H1 (cell line): Measurements from ENCODE around the gene GHRHR. TPM values are rescaled to one million over a fixed set of nuclear protein-coding genes. Genes with fewer than 3 reads are reported as not detected.

Experiments used
- CTCF ChIA-PET: fragments of 300-600 bp; sonication (Branson Sonifier 250); formaldehyde crosslinking; loops from one replicate; lab custom pipeline; 2021; ENCODE audit not compliant: partially characterized antibody; lab: Charles Lee
- POLR2A ChIA-PET: fragments of 300-600 bp; sonication (Branson Sonifier 250); formaldehyde crosslinking; loops from one replicate; lab custom pipeline; 2021; ENCODE audit warnings: inconsistent platforms; ENCODE audit not compliant: partially characterized antibody; lab: Charles Lee
- DNase-seq, 2 experiments: peaks; one replicate each; pipeline versions ENCODE4 v3.0.0 to v3.0.0-alpha.2; 2010 to 2022; ENCODE audit warnings: low spot score in 2 of 2, low read depth in 1 of 2, mixed read lengths in 1 of 2
- FAIRE-seq: peaks from 2 replicates; lab custom pipeline; 2011; peaks lifted over from hg19 to GRCh38; lab: Jason Lieb, UNC
- H2AFZ ChIP-seq: 2 replicates; pipeline ENCODE4 v1.8.1; 2012; ENCODE audit warnings: low read length, inconsistent platforms
- H2AK5ac ChIP-seq: 2 replicates; pipeline ENCODE4 v1.6.1; 2013; ENCODE audit warnings: low read depth, low read length
- H2BK120ac ChIP-seq: replicated peaks from 2 replicates; pipeline ENCODE3; 2013; ENCODE audit warnings: low read depth, low read length, inconsistent platforms
- H2BK12ac ChIP-seq: 2 replicates; pipeline ENCODE4 v1.6.1; 2013; ENCODE audit warnings: low read depth, low read length
- H2BK15ac ChIP-seq: 2 replicates; pipeline ENCODE4 v1.6.1; 2013; ENCODE audit warnings: low read length
- H2BK20ac ChIP-seq: 2 replicates; pipeline ENCODE4 v1.6.1; 2013; ENCODE audit warnings: low read length
- H2BK5ac ChIP-seq: 2 replicates; pipeline ENCODE4 v1.6.1; 2013; ENCODE audit warnings: low read depth, low read length
- H3K14ac ChIP-seq: 2 replicates; pipeline ENCODE4 v1.6.1; 2013; ENCODE audit warnings: inconsistent platforms; ENCODE audit not compliant: insufficient read length
- H3K18ac ChIP-seq: 2 replicates; pipeline ENCODE4 v1.6.1; 2013; ENCODE audit warnings: low read length; ENCODE audit errors: extremely low read depth
- H3K23ac ChIP-seq: 2 replicates; pipeline ENCODE4 v1.6.1; 2013; ENCODE audit warnings: inconsistent platforms; ENCODE audit not compliant: insufficient read length
- H3K23me2 ChIP-seq: 2 replicates; pipeline ENCODE4 v1.6.1; 2013; ENCODE audit warnings: low read depth, low read length
- H3K27ac ChIP-seq: 2 replicates; pipeline ENCODE4 v1.6.1; 2011; ENCODE audit warnings: low read depth, low read length, inconsistent platforms
- H3K27me3 ChIP-seq, 4 experiments: replicated peaks in 1 of 4; 1 replicate in 1 of 4; 2 replicates in 3 of 4; pipeline versions ENCODE4 v1.6.1 to v1.8.1; 2011 to 2013; ENCODE audit warnings: low read length in 3 of 4, mild to moderate bottlenecking in 3 of 4, inconsistent platforms in 2 of 4, mixed read lengths in 2 of 4, moderate library complexity in 1 of 4; ENCODE audit not compliant: control insufficient read depth in 3 of 4, insufficient read depth in 3 of 4; ENCODE audit errors: extremely low read depth in 1 of 4
- H3K36me3 ChIP-seq, 4 experiments: 2 replicates each; pipeline versions ENCODE4 v1.6.1 to v1.8.1; 2011 to 2013; ENCODE audit warnings: mild to moderate bottlenecking in 4 of 4, low read length in 3 of 4, moderate library complexity in 2 of 4, control low read depth in 1 of 4, inconsistent platforms in 1 of 4; ENCODE audit not compliant: insufficient read depth in 4 of 4, control insufficient read depth in 2 of 4
- H3K4ac ChIP-seq: replicated peaks from 2 replicates; pipeline ENCODE3; 2013; ENCODE audit warnings: low read length, low read depth, mixed read lengths, inconsistent platforms; ENCODE audit not compliant: insufficient read length
- H3K4me1 ChIP-seq, 4 experiments: replicated peaks in 1 of 4; 1 replicate in 1 of 4; 2 replicates in 3 of 4; pipeline versions ENCODE4 v1.6.1 to v1.8.1; 2011 to 2013; ENCODE audit warnings: low read length in 3 of 4, inconsistent platforms in 2 of 4, mixed read lengths in 1 of 4; ENCODE audit not compliant: insufficient read depth in 4 of 4, control insufficient read depth in 3 of 4
- H3K4me2 ChIP-seq, 2 experiments: 2 replicates each; pipeline versions ENCODE4 v1.6.1 to v1.8.1; 2011 to 2013; ENCODE audit warnings: low read depth in 2 of 2, low read length in 2 of 2, control low read depth in 1 of 2, inconsistent platforms in 1 of 2, mild to moderate bottlenecking in 1 of 2; ENCODE audit not compliant: insufficient read depth in 1 of 2
- H3K4me3 ChIP-seq, 4 experiments: fragments of 200-600, 300-600 bp in 1 of 4; sonication (generic), shearing (Covaris generic), sonication (Bioruptor Twin) in 1 of 4; 2 replicates each; pipeline versions ENCODE4 v1.5.1 to v1.8.1; 2011 to 2016; ENCODE audit warnings: low read length in 4 of 4, low read depth in 3 of 4, control low read depth in 2 of 4, inconsistent platforms in 2 of 4, mild to moderate bottlenecking in 2 of 4, mixed read lengths in 1 of 4, moderate library complexity in 1 of 4; ENCODE audit not compliant: insufficient read depth in 2 of 4; ENCODE audit errors: extremely low read depth in 1 of 4
- H3K56ac ChIP-seq: replicated peaks from 2 replicates; pipeline ENCODE3; 2013; ENCODE audit warnings: low read depth, mild to moderate bottlenecking, mixed read lengths, low read length, inconsistent platforms; ENCODE audit not compliant: insufficient read length
- H3K79me1 ChIP-seq: 2 replicates; pipeline ENCODE4 v1.6.1; 2013; ENCODE audit warnings: low read depth, low read length, control low read depth
- H3K79me2 ChIP-seq, 2 experiments: 2 replicates each; pipeline versions ENCODE4 v1.6.1 to v1.8.1; 2012 to 2013; ENCODE audit warnings: low read length in 2 of 2, mild to moderate bottlenecking in 2 of 2, inconsistent platforms in 1 of 2; ENCODE audit not compliant: insufficient read depth in 2 of 2, control insufficient read depth in 1 of 2
- H3K9ac ChIP-seq, 4 experiments: replicated peaks in 1 of 4; 1 replicate in 1 of 4; 2 replicates in 3 of 4; pipeline versions ENCODE4 v1.6.1 to v1.8.1; 2011 to 2013; ENCODE audit warnings: low read depth in 3 of 4, low read length in 3 of 4, control low read depth in 2 of 4, mild to moderate bottlenecking in 2 of 4, moderate library complexity in 2 of 4, inconsistent platforms in 1 of 4; ENCODE audit errors: extremely low read depth in 1 of 4
- H3K9me3 ChIP-seq, 2 experiments: 2 replicates each; pipeline versions ENCODE4 v1.6.1 to v1.8.1; 2012 to 2013; ENCODE audit warnings: mild to moderate bottlenecking in 2 of 2, moderate library complexity in 2 of 2, control low read depth in 1 of 2, inconsistent platforms in 1 of 2, low read depth in 1 of 2, low read length in 1 of 2, mixed read lengths in 1 of 2; ENCODE audit not compliant: insufficient read depth in 2 of 2
- H4K20me1 ChIP-seq, 2 experiments: replicated peaks in 1 of 2; 2 replicates each; pipeline versions ENCODE3 to v1.8.1; 2011 to 2013; ENCODE audit warnings: inconsistent platforms in 2 of 2, low read length in 2 of 2, mild to moderate bottlenecking in 1 of 2; ENCODE audit not compliant: insufficient read depth in 2 of 2, control insufficient read depth in 1 of 2
- H4K5ac ChIP-seq: 2 replicates; pipeline ENCODE4 v1.6.1; 2013; ENCODE audit warnings: low read length, low read depth, mixed read lengths, inconsistent platforms; ENCODE audit not compliant: insufficient read length
- H4K8ac ChIP-seq: 2 replicates; pipeline ENCODE4 v1.8.0; 2013; ENCODE audit warnings: mild to moderate bottlenecking, moderate library complexity, low read length, inconsistent platforms; ENCODE audit not compliant: insufficient read depth; ENCODE audit errors: extremely low read depth
- H4K91ac ChIP-seq: replicated peaks from 2 replicates; pipeline ENCODE3; 2013; ENCODE audit warnings: low read length, mixed read lengths, inconsistent platforms; ENCODE audit not compliant: insufficient read length
- CHD2 ChIP-seq: IDR thresholded peaks from 2 replicates; pipeline ENCODE4 v1.6.1; 2012; ENCODE audit warnings: low read length, improper control_type of control experiment
- EP300 ChIP-seq, 2 experiments: IDR thresholded peaks; 1 replicate in 1 of 2; 2 replicates in 1 of 2; pipeline ENCODE4 v1.6.1; 2011 to 2012; ENCODE audit warnings: low read depth in 2 of 2, low read length in 2 of 2, mild to moderate bottlenecking in 2 of 2, borderline replicate concordance in 1 of 2, inconsistent platforms in 1 of 2, moderate library complexity in 1 of 2
- HDAC2 ChIP-seq, 2 experiments: fragments of 300-600 bp in 1 of 2; sonication (generic) in 1 of 2; IDR thresholded peaks; 2 replicates each; pipeline ENCODE4 v1.6.1; 2011 to 2012; ENCODE audit warnings: low read depth in 2 of 2, low read length in 2 of 2, mild to moderate bottlenecking in 2 of 2, moderate library complexity in 2 of 2, borderline replicate concordance in 1 of 2, inconsistent platforms in 1 of 2
- MAX ChIP-seq: IDR thresholded peaks from 2 replicates; pipeline ENCODE4 v1.6.1; 2012; ENCODE audit warnings: inconsistent platforms
- POLR2A ChIP-seq, 2 experiments: IDR thresholded peaks; 1 replicate in 1 of 2; 2 replicates in 1 of 2; pipeline ENCODE4 v1.6.1; 2011; ENCODE audit warnings: low read depth in 2 of 2, low read length in 2 of 2, mild to moderate bottlenecking in 2 of 2; ENCODE audit errors: control extremely low read depth in 1 of 2
- RAD21 ChIP-seq, 2 experiments: IDR thresholded peaks in 1 of 2; conservative IDR thresholded peaks in 1 of 2; 2 replicates each; pipeline ENCODE4 v1.6.1; 2011; ENCODE audit warnings: low read depth in 2 of 2, low read length in 2 of 2, improper control_type of control experiment in 1 of 2, inconsistent platforms in 1 of 2, mild to moderate bottlenecking in 1 of 2, moderate library complexity in 1 of 2
- RXRA ChIP-seq: IDR thresholded peaks from 2 replicates; pipeline ENCODE4 v1.6.1; 2011; ENCODE audit warnings: low read depth, mild to moderate bottlenecking, low read length, moderate library complexity; ENCODE audit not compliant: insufficient read depth
- SP4 ChIP-seq: IDR thresholded peaks from 2 replicates; pipeline ENCODE4 v1.6.1; 2012; ENCODE audit warnings: low read length, inconsistent platforms
- TAF1 ChIP-seq: IDR thresholded peaks from 2 replicates; pipeline ENCODE4 v1.6.1; 2011; ENCODE audit warnings: mild to moderate bottlenecking, low read depth, low read length
- TBP ChIP-seq: IDR thresholded peaks from 2 replicates; pipeline ENCODE4 v1.6.1; 2011; ENCODE audit warnings: low read depth, low read length, improper control_type of control experiment
- WGBS, 2 experiments: shearing (Covaris generic) in 1 of 2; methylation state at CpG; one replicate each; pipeline versions ENCODE4 v1.1.6 to v1.1.7; 2013 to 2015; ENCODE audit warnings: low lambda C conversion rate in 2 of 2, mixed read lengths in 2 of 2, inconsistent platforms in 1 of 2, low coverage in 1 of 2, missing lambda C conversion rate in 1 of 2; ENCODE audit not compliant: insufficient replicate concordance in 2 of 2, insufficient coverage in 1 of 2, insufficient read length in 1 of 2; ENCODE audit errors: extremely low coverage in 1 of 2, missing lambda C conversion rate in 1 of 2; 5-methylcytosine and 5-hydroxymethylcytosine counted together
- polyA plus RNA-seq, 7 experiments: library from polyadenylated mRNA; depleted of rRNA in 3 of 7; stranded (reverse) in 5 of 7; unstranded in 2 of 7; fragments of >200 nt in 5 of 7; fragments of 200-250 nt in 2 of 7; gene quantifications; 1 replicate in 5 of 7; 2 replicates in 1 of 7; 4 replicates in 1 of 7; pipeline versions ENCODE4 v1.2.1 to v1.2.3, GENCODE V29; 2011 to 2013; ENCODE audit warnings: missing spikeins in 2 of 7, mixed read lengths in 2 of 7
- total RNA-seq: library from RNA; stranded (reverse); fragmentation: NEBNext Ultra II Directional; extraction: Animal tissue kit (Norgen Biotek cat#: 25700); gene quantifications from 2 replicates; pipeline ENCODE4 v1.2.1, GENCODE V29; 2021
- TF ChIP-seq, protein P1 (sequence below): IDR thresholded peaks from 2 replicates; pipeline ENCODE4 v1.6.1; 2011; ENCODE audit warnings: low read length, improper control_type of control experiment

The GHRHR gene
- total and polyA plus RNA-seq, 2 of the 8 experiments (the other 6 are each of a cell fraction or from before 2014, with no cell fraction given), result 0.60 to 6.5 TPM

GRCh38 chr7:30986738-30987137, 23.0 kb downstream of the GHRHR start:
- H3K27ac ChIP-seq, result no peak overlapping the region
- no peaks in the 10 kb centered on the region for H3K9me3 ChIP-seq
- DNase-seq (peak in 1 of 2 experiments; percentile 61), FAIRE-seq (no peak)
- peak overlapping the region; percentile 18; the same call in 1 of the 2 replicates for H2BK20ac ChIP-seq
- no peak overlapping the region for H3K56ac ChIP-seq
- peak overlapping the region; percentile 71 for H3K18ac ChIP-seq
- peaks cover 16 to 49% (median 40%) of the 10 kb centered on the region in 4 experiments for H3K4me1 ChIP-seq
- H4K5ac ChIP-seq, result no peak overlapping the region
- H4K8ac ChIP-seq, result no peak overlapping the region
- H3K79me2 ChIP-seq, result no peaks in the 10 kb centered on the region
- no peak overlapping the region for H3K14ac ChIP-seq
- no peak overlapping the region for H2AFZ ChIP-seq
- peak overlapping the region; percentile 57 to 98 for H3K4me2 ChIP-seq
- peak overlapping the region; percentile 33 for H3K4ac ChIP-seq
- 13% methylated on average over 16 of the region's 16 CpGs; no CpG with 5 or more reads in 1 of the 2 experiments for WGBS, 2 experiments
- ChIA-PET CTCF (interaction anchor here (0.8 to 26.1 kb wide), 13 partner anchors 11 to 240 kb away, joined by 3 to 517 read pairs (median 31); partner anchors contain the start of gene ADCYAP1R1), POLR2A (interaction anchor here (2.1 kb wide), 1 partner anchor 9 kb away, joined by 6 read pairs; no protein-coding TSS in a partner anchor)
- H3K36me3 ChIP-seq, result no peaks in the 10 kb centered on the region
- H3K9ac ChIP-seq, result no peak overlapping the region
- peaks cover 8% of the 10 kb centered on the region for H3K23me2 ChIP-seq
- H2BK120ac ChIP-seq, result peak overlapping the region; percentile 62
- no peak overlapping the region for H2AK5ac ChIP-seq
- peak overlapping the region; percentile 83 for H4K91ac ChIP-seq
- H4K20me1 ChIP-seq, result no peaks in the 10 kb centered on the region
- 0 out of 2 replicates have a peak overlapping the region, but pooled peaks have one; percentile 75 for H2BK15ac ChIP-seq
- no peaks in the 10 kb centered on the region for H3K79me1 ChIP-seq
- no peak overlapping the region for H3K23ac ChIP-seq
- peak overlapping the region; percentile 97; the same call in 1 of the 2 replicates for H2BK12ac ChIP-seq
- H3K27me3 ChIP-seq, result peaks cover 0 to 7% (median 2%) of the 10 kb centered on the region in 4 experiments; a peak in 3 of 7 replicates
- peak overlapping the region; percentile 82; the same call in 1 of the 2 replicates for H2BK5ac ChIP-seq
- TF ChIP-seq EP300 (IDR thresholded peaks at IDR 0.05; ENCODE audit: borderline replicate concordance in 1 of 2, low read depth in 2 of 2, low read length in 2 of 2), result peak in 1 of 2 experiments; percentile 12; a peak in 1 of 3 replicates
- no peak for TF ChIP-seq HDAC2 (IDR thresholded peaks at IDR 0.05; ENCODE audit: borderline replicate concordance in 1 of 2, low read depth in 2 of 2, low read length in 2 of 2)
- TF ChIP-seq RXRA, result no peak
- no peak for TF ChIP-seq SP4
- TF ChIP-seq, protein P1, sequence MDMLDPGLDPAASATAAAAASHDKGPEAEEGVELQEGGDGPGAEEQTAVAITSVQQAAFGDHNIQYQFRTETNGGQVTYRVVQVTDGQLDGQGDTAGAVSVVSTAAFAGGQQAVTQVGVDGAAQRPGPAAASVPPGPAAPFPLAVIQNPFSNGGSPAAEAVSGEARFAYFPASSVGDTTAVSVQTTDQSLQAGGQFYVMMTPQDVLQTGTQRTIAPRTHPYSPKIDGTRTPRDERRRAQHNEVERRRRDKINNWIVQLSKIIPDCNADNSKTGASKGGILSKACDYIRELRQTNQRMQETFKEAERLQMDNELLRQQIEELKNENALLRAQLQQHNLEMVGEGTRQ, result no peak
- TF ChIP-seq MAX, result no peak
- peak in 1 of 2 experiments; percentile 3; a peak in 1 of 4 replicates for TF ChIP-seq RAD21 (IDR thresholded peaks at IDR 0.05 in 1 of 2, conservative IDR thresholded peaks at IDR 0.05 in 1 of 2; ENCODE audit: low read depth in 2 of 2, low read length in 2 of 2)
- TF ChIP-seq TBP, result peak; percentile 37; the same call in 1 of the 2 replicates
- no peak for TF ChIP-seq POLR2A (IDR thresholded peaks at IDR 0.05; ENCODE audit: control extremely low read depth in 1 of 2, low read depth in 2 of 2, low read length in 2 of 2)
- 0 out of 2 replicates have a peak, but pooled peaks have one; percentile 28 for TF ChIP-seq CHD2
- 0 out of 2 replicates have a peak, but pooled peaks have one; percentile 15 for TF ChIP-seq TAF1
- H3K4me3 ChIP-seq, result peak overlapping the region in 2 of 4 experiments; percentile 12 to 44; a peak in 3 of 8 replicates
